PFSK-1 (cell line): ENCODE results near the gene PRSS33.

Source experiments
- POLR2AphosphoS5 ChIP-seq: IDR thresholded peaks from 2 replicates; pipeline ENCODE4 v1.6.1; 2012; ENCODE audit warnings: low read depth, mild to moderate bottlenecking, control low read depth, low read length, moderate library complexity
- SIN3A ChIP-seq: IDR thresholded peaks from 2 replicates; pipeline ENCODE4 v1.6.1; 2012; ENCODE audit warnings: mild to moderate bottlenecking, low read length, moderate library complexity, borderline replicate concordance; ENCODE audit not compliant: insufficient read depth
- TAF1 ChIP-seq: IDR thresholded peaks from 2 replicates; pipeline ENCODE4 v1.6.1; 2012; ENCODE audit warnings: low read length, control low read depth, borderline replicate concordance; ENCODE audit not compliant: insufficient read depth
- TF ChIP-seq, protein P1 (sequence below), 2 experiments: IDR thresholded peaks; 2 replicates each; pipeline versions ENCODE4 v1.6.1 to v1.8.0; 2011 to 2012; ENCODE audit warnings: low read depth in 2 of 2, low read length in 2 of 2, control low read depth in 1 of 2, inconsistent platforms in 1 of 2, mild to moderate bottlenecking in 1 of 2, moderate library complexity in 1 of 2; ENCODE audit not compliant: insufficient read depth in 1 of 2

DNA sequence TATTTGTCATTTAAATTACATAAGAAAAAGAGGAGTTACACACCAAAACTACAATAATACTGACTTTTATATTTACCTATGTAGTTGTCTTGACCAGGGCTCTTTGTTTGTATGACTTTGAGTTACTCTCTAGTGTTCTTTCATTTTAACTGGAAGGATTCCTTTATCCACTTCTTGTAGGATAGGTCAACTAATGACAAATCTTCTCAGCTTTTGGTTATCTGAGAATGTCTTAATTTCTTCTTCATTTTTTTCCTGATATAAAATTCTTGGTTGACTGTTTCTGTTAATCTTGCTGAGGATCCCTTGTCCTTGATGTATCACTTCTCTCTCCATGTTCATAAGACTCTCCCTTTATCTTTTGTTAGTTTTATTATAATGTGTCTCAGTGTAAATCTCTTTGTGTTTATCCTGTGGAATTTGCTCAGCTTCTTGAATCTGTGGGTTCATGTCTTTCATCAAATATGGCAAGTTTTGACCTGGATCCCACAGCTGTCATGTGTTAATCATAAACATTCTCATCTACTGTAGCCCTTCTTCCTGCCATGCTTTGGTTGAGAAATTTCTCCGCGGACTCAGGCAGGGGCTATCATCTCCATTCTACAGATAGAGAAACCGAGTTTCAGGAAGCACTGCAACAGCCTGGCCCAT lies 16.3 kb upstream of the PRSS33 start:
- TF ChIP-seq SIN3A (no peak), POLR2AphosphoS5 (no peak), TAF1 (no peak)
- TF ChIP-seq, protein P1, sequence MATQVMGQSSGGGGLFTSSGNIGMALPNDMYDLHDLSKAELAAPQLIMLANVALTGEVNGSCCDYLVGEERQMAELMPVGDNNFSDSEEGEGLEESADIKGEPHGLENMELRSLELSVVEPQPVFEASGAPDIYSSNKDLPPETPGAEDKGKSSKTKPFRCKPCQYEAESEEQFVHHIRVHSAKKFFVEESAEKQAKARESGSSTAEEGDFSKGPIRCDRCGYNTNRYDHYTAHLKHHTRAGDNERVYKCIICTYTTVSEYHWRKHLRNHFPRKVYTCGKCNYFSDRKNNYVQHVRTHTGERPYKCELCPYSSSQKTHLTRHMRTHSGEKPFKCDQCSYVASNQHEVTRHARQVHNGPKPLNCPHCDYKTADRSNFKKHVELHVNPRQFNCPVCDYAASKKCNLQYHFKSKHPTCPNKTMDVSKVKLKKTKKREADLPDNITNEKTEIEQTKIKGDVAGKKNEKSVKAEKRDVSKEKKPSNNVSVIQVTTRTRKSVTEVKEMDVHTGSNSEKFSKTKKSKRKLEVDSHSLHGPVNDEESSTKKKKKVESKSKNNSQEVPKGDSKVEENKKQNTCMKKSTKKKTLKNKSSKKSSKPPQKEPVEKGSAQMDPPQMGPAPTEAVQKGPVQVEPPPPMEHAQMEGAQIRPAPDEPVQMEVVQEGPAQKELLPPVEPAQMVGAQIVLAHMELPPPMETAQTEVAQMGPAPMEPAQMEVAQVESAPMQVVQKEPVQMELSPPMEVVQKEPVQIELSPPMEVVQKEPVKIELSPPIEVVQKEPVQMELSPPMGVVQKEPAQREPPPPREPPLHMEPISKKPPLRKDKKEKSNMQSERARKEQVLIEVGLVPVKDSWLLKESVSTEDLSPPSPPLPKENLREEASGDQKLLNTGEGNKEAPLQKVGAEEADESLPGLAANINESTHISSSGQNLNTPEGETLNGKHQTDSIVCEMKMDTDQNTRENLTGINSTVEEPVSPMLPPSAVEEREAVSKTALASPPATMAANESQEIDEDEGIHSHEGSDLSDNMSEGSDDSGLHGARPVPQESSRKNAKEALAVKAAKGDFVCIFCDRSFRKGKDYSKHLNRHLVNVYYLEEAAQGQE (IDR thresholded peaks at IDR 0.05; ENCODE audit: insufficient read depth in 1 of 2, low read depth in 2 of 2, low read length in 2 of 2): no peak
